Esophagus muscularis mucosa (tissue), 3 donors: ENCODE results near the gene TMEM242.

Source experiments
- CTCF ChIP-seq, 3 experiments: fragments of 200-600 bp in 2 of 3; fragments of 450-650 bp in 1 of 3; sonication (generic) in 2 of 3; IDR thresholded peaks; one replicate each; pipeline ENCODE4 v1.5.1; 2017 to 2019; ENCODE audit warnings: antibody characterized with exemption in 3 of 3, mild to moderate bottlenecking in 2 of 3, moderate library complexity in 1 of 3
- EP300 ChIP-seq: sonication (generic); formaldehyde crosslinking; IDR thresholded peaks from one replicate; pipeline ENCODE4 v1.6.1; 2017; ENCODE audit warnings: antibody characterized with exemption

GRCh38 chr6:157242791-157243190 is 80.5 kb downstream of the TMEM242 start:
- TF ChIP-seq EP300 (no peak), CTCF (IDR thresholded peaks at IDR 0.05) (no peak)
